Type B pancreatic cell (in vitro differentiated cells): ENCODE results near the gene TNNT3. TPM values are rescaled to one million over a fixed set of nuclear protein-coding genes. Genes with fewer than 3 reads are reported as not detected.

Experiments used
- DNase-seq: peaks from one replicate; pipeline ENCODE4 v3.0.0; 2021; ENCODE audit warnings: mixed read lengths; ENCODE audit not compliant: unreplicated experiment; ENCODE audit errors: extremely low spot score
- H3K27ac Mint-ChIP-seq: 2 replicates; pipeline ENCODE4 v1.8.0; 2021; ENCODE audit warnings: mild to moderate bottlenecking, mixed read lengths
- H3K27me3 Mint-ChIP-seq: 2 replicates; pipeline ENCODE4 v1.8.0; 2021; ENCODE audit warnings: mixed read lengths
- H3K36me3 Mint-ChIP-seq: 2 replicates; pipeline ENCODE4 v1.8.0; 2021; ENCODE audit warnings: mixed read lengths
- H3K4me1 Mint-ChIP-seq: one replicate; pipeline ENCODE4 v1.8.0; 2021; ENCODE audit warnings: mixed read lengths; ENCODE audit not compliant: unreplicated experiment
- H3K4me3 Mint-ChIP-seq: 2 replicates; pipeline ENCODE4 v1.8.0; 2021; ENCODE audit warnings: mild to moderate bottlenecking, mixed read lengths
- H3K9me3 Mint-ChIP-seq: 2 replicates; pipeline ENCODE4 v1.8.0; 2021; ENCODE audit warnings: mixed read lengths
- microRNA-seq: library from miRNA; unstranded; fragments of <30 nt; microRNA quantifications from one replicate; pipeline ENCODE4, GENCODE V29; 2020
- total RNA-seq: library from RNA; stranded (reverse); gene quantifications from 2 replicates; pipeline ENCODE4 v1.2.1, GENCODE V29; 2021; ENCODE audit warnings: low replicate concordance
- TF ChIP-seq, protein P1 (sequence below): fragments of 200-600 bp; sonication (generic); conservative IDR thresholded peaks from 2 replicates; pipeline ENCODE4 v1.5.0; 2021; ENCODE audit warnings: antibody characterized with exemption, mild to moderate bottlenecking

Gene TNNT3
- total RNA-seq, 1 donor from 2014 or later, result 17.3 TPM

DNA sequence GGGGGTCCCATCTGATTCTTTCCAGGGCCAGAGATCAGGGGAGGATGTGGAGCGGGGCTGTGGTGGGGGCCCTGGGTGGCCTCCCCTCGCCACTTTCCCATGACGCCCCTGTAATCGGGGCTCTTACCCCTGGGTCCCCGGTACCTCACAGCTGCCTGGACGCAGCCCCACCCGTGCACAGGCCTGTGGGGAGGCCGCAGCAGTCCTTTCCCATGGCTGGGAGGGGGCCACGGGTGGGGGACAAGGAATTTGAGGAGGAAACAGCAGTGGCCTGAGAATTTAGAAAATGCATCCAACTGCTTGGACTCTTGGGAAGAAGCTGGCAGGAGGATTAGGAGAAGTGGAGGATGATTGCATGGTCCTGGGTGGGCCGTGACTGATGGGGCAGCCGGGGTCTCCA, 60.1 kb downstream of the TNNT3 start:
- TF ChIP-seq, protein P1, sequence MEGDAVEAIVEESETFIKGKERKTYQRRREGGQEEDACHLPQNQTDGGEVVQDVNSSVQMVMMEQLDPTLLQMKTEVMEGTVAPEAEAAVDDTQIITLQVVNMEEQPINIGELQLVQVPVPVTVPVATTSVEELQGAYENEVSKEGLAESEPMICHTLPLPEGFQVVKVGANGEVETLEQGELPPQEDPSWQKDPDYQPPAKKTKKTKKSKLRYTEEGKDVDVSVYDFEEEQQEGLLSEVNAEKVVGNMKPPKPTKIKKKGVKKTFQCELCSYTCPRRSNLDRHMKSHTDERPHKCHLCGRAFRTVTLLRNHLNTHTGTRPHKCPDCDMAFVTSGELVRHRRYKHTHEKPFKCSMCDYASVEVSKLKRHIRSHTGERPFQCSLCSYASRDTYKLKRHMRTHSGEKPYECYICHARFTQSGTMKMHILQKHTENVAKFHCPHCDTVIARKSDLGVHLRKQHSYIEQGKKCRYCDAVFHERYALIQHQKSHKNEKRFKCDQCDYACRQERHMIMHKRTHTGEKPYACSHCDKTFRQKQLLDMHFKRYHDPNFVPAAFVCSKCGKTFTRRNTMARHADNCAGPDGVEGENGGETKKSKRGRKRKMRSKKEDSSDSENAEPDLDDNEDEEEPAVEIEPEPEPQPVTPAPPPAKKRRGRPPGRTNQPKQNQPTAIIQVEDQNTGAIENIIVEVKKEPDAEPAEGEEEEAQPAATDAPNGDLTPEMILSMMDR, result no peak
- Mint-ChIP-seq H3K9me3 (no peaks in the 10 kb centered on the region), H3K4me1 (no peaks in the 10 kb centered on the region), H3K27me3 (no peaks in the 10 kb centered on the region), H3K4me3 (no peak overlapping the region), H3K27ac (no peak overlapping the region), H3K36me3 (no peaks in the 10 kb centered on the region)
- DNase-seq, result no peak

DNA sequence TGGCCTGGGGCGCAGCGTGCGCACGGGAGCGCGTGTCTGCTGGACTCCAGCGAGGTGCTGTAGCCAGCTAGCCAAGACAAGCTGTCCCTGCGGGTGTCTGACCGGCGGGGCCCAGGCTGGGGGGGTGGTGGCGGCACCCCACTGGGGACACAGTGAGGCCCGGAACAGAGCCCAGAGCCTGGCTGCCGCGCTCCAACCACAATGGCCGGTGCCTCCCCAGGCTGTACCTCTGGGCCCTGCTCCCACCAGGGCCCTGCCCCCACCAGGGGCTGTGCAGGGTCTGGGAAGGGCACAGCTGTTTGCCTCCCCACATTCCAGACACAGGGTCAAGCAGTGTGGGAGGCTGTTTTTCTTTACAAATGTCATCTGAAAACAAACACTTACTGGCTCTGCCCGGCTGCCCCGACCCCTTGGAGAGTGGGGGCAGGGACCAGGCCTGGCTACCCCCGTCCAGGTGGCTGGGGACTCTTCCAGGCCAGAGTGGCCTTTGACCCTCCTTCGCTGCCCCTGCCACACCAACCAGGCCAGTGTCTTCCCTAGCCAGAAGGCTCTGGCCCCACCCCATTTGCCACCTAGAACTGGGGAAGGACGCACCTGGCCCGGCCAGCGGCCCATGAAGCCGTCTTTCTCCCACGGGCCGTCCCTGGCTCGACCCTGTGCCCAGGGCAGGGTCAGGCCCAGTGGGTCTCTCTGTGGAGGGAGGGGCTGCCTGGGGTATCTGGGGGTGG, 63.5 kb downstream of the TNNT3 start:
- Mint-ChIP-seq H3K4me3 (no peak overlapping the region), H3K9me3 (no peaks in the 10 kb centered on the region), H3K36me3 (no peaks in the 10 kb centered on the region), H3K27ac (no peak overlapping the region), H3K4me1 (no peaks in the 10 kb centered on the region), H3K27me3 (no peaks in the 10 kb centered on the region)
- DNase-seq, result no peak
- TF ChIP-seq, protein P1, result no peak

DNA sequence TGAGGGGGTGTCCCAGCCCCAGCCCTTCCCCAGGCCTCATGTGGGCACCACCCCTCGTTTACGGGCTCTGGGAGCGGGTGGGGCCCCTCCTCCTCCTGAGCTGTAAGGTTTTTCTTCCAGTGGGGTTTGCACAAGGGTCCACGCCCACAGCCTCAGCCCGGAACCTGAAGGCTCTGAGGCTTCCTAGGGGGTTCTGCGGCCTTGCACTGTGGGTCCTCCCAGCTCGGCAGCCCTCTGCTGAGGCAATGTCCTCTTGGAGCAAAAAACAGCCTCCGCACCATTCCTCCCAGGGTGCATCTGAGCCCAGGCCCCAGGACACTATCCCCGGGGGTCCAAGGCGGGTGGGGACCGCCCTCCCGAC, 64.1 kb downstream of the TNNT3 start:
- Mint-ChIP-seq H3K4me1 (no peaks in the 10 kb centered on the region), H3K27me3 (no peaks in the 10 kb centered on the region), H3K9me3 (no peaks in the 10 kb centered on the region), H3K4me3 (no peak overlapping the region), H3K27ac (no peak overlapping the region), H3K36me3 (no peaks in the 10 kb centered on the region)
- DNase-seq, result no peak
- TF ChIP-seq, protein P1, result no peak

DNA sequence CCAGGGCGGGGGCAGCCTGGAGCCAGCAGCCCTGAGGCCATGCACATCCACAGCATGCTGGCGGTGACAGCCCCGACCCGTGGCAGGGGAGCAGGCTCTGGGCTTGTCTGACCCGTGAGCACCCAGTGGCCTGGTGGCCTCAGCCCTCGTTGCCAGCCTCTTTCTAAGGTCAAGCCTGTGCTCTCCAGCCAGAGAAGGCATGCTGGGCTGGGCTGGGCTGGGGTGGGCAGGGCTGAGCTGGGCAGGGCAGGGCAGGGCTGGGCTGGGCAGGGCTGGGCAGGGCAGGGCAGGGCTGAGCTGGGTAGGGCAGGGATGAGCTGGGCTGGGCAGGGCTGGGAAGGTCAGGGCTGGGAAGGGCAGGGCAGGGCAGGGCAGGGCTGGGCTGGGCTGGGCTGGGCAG, 67.5 kb downstream of the TNNT3 start:
- no peaks in the 10 kb centered on the region for H3K36me3 Mint-ChIP-seq
- TF ChIP-seq, protein P1, result no peak
- H3K27me3 Mint-ChIP-seq, result no peaks in the 10 kb centered on the region
- no peak overlapping the region for H3K4me3 Mint-ChIP-seq
- DNase-seq, result no peak
- H3K9me3 Mint-ChIP-seq, result no peaks in the 10 kb centered on the region
- no peak overlapping the region for H3K27ac Mint-ChIP-seq
- H3K4me1 Mint-ChIP-seq, result no peaks in the 10 kb centered on the region

DNA sequence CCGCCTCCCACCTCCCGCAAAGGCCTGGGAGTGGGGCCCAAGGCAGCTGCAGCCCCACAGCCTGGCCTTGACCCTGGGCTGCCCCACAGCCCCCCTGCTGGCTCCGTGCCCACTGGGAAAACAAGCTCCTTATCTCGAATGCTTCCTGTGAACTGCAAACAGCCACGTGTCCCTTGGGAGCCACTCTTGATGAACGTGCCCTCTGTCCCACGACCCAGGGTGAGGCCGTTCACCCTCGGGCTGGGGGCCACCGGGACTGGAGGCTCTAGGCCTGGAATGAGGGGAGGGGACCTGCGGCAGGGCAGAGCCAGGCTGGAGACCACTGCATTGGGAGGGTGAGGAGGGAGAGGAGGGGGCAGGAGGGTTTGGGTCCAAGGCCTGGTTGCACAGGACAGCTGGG, 68.7 kb downstream of the TNNT3 start:
- H3K9me3 Mint-ChIP-seq, result no peaks in the 10 kb centered on the region
- H3K4me3 Mint-ChIP-seq, result no peak overlapping the region
- no peak overlapping the region for H3K27ac Mint-ChIP-seq
- no peak for DNase-seq
- no peaks in the 10 kb centered on the region for H3K36me3 Mint-ChIP-seq
- TF ChIP-seq, protein P1, result no peak
- no peaks in the 10 kb centered on the region for H3K27me3 Mint-ChIP-seq
- H3K4me1 Mint-ChIP-seq, result no peaks in the 10 kb centered on the region

Small RNA genes within 50 kb of the gene (microRNA-seq; reads per million reads assigned to microRNA genes)
- gene MIR7847, result not detected

Other genes starting within 250 kb of the TNNT3 start
- not detected in 2 replicates for gene KRTAP5-6, start 222.5 kb upstream of the TNNT3 start, total RNA-seq
- 3.4 and 7.4 TPM in 2 replicates for gene IFITM10, start 169.1 kb upstream of the TNNT3 start, total RNA-seq
- gene CTSD, start 155.8 kb upstream of the TNNT3 start, total RNA-seq, result 318 and 557 TPM in 2 replicates
- 4.5 and 7.9 TPM in 2 replicates for gene SYT8, start 84.7 kb upstream of the TNNT3 start, total RNA-seq
- 1.7 and 3.9 TPM in 2 replicates for gene TNNI2, start 80.7 kb upstream of the TNNT3 start, total RNA-seq
- gene LSP1, start 66.6 kb upstream of the TNNT3 start, total RNA-seq, result 0.50 and 0.53 TPM in 2 replicates
- gene PRR33, start 27.8 kb upstream of the TNNT3 start, total RNA-seq, result not detected in 2 replicates
- 40.0 and 46.1 TPM in 2 replicates for gene MRPL23, start 27.6 kb downstream of the TNNT3 start, total RNA-seq
- 12,320 and 19,345 TPM in 2 replicates for gene H19, start 78.1 kb downstream of the TNNT3 start, total RNA-seq
- gene IGF2, start 219.7 kb downstream of the TNNT3 start, total RNA-seq, result 2,350 and 3,865 TPM in 2 replicates
- 1,584 and 3,976 TPM in 2 replicates for gene INS, start 241.5 kb downstream of the TNNT3 start, total RNA-seq